GM10266 (cell line): Measurements from ENCODE around the gene KRTAP5-3.

ENCODE experiments used
- DNase-seq: peaks from one replicate; pipeline ENCODE4 v3.0.0; 2012; ENCODE audit errors: extremely low spot score
- CTCF ChIP-seq: IDR thresholded peaks from 2 replicates; pipeline ENCODE4 v1.5.1; 2012; ENCODE audit warnings: mild to moderate bottlenecking, low read depth; ENCODE audit not compliant: control insufficient read depth, insufficient read depth; ENCODE audit errors: missing control alignments

KRTAP5-3 gene

GRCh38 chr11:1652771-1653540 lies 44.7 kb upstream of the KRTAP5-3 start:
- peak; percentile 96 for TF ChIP-seq CTCF
- peak; percentile 91 for DNase-seq

- peak; percentile 7 for TF ChIP-seq CTCF
- DNase-seq: no peak
These were observed 44.1 kb upstream of the KRTAP5-3 start for GRCh38 chr11:1652442-1652770.

- TF ChIP-seq CTCF: no peak
- no peak for DNase-seq
These were observed 43.8 kb upstream of the KRTAP5-3 start for GRCh38 chr11:1652026-1652425.

GRCh38 chr11:1651411-1651980 lies 43.2 kb upstream of the KRTAP5-3 start:
- no peak for TF ChIP-seq CTCF
- no peak for DNase-seq

GRCh38 chr11:1650918-1651262 lies 42.6 kb upstream of the KRTAP5-3 start:
- DNase-seq: no peak
- TF ChIP-seq CTCF: no peak

GRCh38 chr11:1650034-1650917 lies 42.0 kb upstream of the KRTAP5-3 start:
- DNase-seq: no peak
- no peak for TF ChIP-seq CTCF

- DNase-seq: no peak
- no peak for TF ChIP-seq CTCF
These were observed 40.6 kb upstream of the KRTAP5-3 start for GRCh38 chr11:1648653-1649420.
